ENCODE results near the gene GMDS. TPM values are rescaled to one million over a fixed set of nuclear protein-coding genes. Genes with fewer than 3 reads are reported as not detected.
A peak's percentile ranks its signal among the peaks of the same experiment; 100 is the strongest.

GMDS gene
- total and polyA plus RNA-seq, 2 experiments from 2014 or later: 3.0 to 12.6 TPM

DNA sequence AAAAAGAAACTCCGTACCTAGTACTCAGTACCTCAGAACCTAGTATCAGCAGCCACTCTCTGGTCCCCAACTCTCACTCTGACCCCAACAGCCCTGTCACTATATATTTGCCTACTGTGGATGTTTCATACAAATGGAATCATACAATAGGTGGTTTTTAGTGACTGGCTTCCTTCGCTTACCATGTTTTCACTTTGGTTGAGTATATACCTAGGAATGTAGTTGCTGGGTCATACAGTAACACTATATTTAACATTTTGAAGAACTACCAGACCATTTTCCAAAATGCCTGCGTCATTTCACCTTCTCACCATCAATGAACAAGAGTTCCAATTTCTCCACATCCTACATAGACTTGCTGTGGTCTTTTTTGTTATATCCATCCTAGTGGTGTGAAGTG lies 283.2 kb downstream of the GMDS start:
- H4K20me1 ChIP-seq (ENCODE audit: insufficient read depth): no peaks in the 10 kb centered on the region
- H3F3A ChIP-seq (ENCODE audit: insufficient read depth): no peaks in the 10 kb centered on the region
- H3K4me2 ChIP-seq (ENCODE audit: unreplicated experiment): no peak overlapping the region
- in situ Hi-C loops (cut with MboI): no loop called here
- no peaks in the 10 kb centered on the region for H3K27me3 ChIP-seq (replicated peaks; ENCODE audit: insufficient read depth)
- no peaks in the 10 kb centered on the region for H3K79me2 ChIP-seq (ENCODE audit: insufficient read depth)
- no peaks in the 10 kb centered on the region for H3K36me3 ChIP-seq (ENCODE audit: low read depth)
- WGBS, 2 experiments (ENCODE audit: low coverage in 1 of 2, low lambda C conversion rate in 2 of 2, missing lambda C conversion rate in 2 of 2): 87 to 92% methylated on average over 3 of the region's 3 CpGs
- TF ChIP-seq EZH2phosphoT487 (IDR thresholded peaks at IDR 0.05; ENCODE audit: insufficient read depth, low read depth): no peak
- no peak for TF ChIP-seq EZH2 (IDR thresholded peaks at IDR 0.05; ENCODE audit: insufficient read depth, poor library complexity, severe bottlenecking)
- H3K27ac ChIP-seq: no peak overlapping the region
- H3K9me2 ChIP-seq (ENCODE audit: insufficient read depth): no peaks in the 10 kb centered on the region
- H2AFZ ChIP-seq: no peak overlapping the region
- no peak overlapping the region for H3K9ac ChIP-seq
- H3K9me3 ChIP-seq (ENCODE audit: low read depth): no peaks in the 10 kb centered on the region
- DNase-seq: peak; percentile 3
- H3K4me3 ChIP-seq: no peak overlapping the region
- no peaks in the 10 kb centered on the region for H3K4me1 ChIP-seq (ENCODE audit: insufficient read depth)

DNA sequence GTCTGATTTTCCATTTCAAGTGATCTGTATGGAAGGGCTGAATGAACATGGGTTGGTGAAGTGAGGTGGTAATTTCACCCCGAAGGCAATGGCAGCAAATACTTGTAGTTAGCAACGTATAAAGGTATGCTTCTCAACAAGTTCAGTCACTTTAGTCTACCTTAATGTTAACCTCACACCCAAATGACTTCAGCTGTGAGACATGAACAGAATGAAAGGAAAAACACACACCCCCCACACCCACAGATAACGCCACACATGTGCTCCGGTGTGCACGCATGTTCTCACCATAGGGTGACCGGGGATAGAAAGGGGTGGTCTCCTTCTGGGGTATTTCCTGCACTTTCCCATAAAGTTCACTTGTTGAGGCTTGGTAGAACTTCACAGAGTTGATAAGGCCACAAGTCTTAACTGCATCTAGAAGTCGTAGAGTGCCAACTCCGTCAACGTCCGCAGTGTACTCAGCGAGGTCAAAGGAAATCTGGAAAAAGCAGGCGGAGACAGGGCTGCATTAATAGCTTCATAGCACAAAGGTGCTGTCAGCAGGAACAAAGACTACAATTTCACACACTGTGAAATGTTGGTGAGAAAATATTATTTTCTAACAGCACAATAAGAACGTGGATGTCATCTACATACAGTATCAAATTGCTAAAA lies 284.8 kb downstream of the GMDS start:
- Histone ChIP-seq H2AFZ (no peak overlapping the region), H3K36me3 (ENCODE audit: low read depth) (no peaks in the 10 kb centered on the region), H3K4me2 (ENCODE audit: unreplicated experiment) (no peak overlapping the region), H4K20me1 (ENCODE audit: insufficient read depth) (no peaks in the 10 kb centered on the region), H3K9me3 (ENCODE audit: low read depth) (no peaks in the 10 kb centered on the region), H3F3A (ENCODE audit: insufficient read depth) (no peaks in the 10 kb centered on the region), H3K79me2 (ENCODE audit: insufficient read depth) (no peaks in the 10 kb centered on the region), H3K4me1 (ENCODE audit: insufficient read depth) (no peaks in the 10 kb centered on the region), H3K27me3 (replicated peaks; ENCODE audit: insufficient read depth) (no peaks in the 10 kb centered on the region), H3K27ac (no peak overlapping the region), H3K9me2 (ENCODE audit: insufficient read depth) (no peaks in the 10 kb centered on the region), H3K4me3 (no peak overlapping the region), H3K9ac (no peak overlapping the region)
- in situ Hi-C loops (cut with MboI): no loop called here
- TF ChIP-seq EZH2 (IDR thresholded peaks at IDR 0.05; ENCODE audit: insufficient read depth, poor library complexity, severe bottlenecking) (no peak), EZH2phosphoT487 (IDR thresholded peaks at IDR 0.05; ENCODE audit: insufficient read depth, low read depth) (no peak)
- no peak for DNase-seq
- 86 to 87% methylated on average over 13 of the region's 13 CpGs for WGBS, 2 experiments (ENCODE audit: low coverage in 1 of 2, low lambda C conversion rate in 2 of 2, missing lambda C conversion rate in 2 of 2)

DNA sequence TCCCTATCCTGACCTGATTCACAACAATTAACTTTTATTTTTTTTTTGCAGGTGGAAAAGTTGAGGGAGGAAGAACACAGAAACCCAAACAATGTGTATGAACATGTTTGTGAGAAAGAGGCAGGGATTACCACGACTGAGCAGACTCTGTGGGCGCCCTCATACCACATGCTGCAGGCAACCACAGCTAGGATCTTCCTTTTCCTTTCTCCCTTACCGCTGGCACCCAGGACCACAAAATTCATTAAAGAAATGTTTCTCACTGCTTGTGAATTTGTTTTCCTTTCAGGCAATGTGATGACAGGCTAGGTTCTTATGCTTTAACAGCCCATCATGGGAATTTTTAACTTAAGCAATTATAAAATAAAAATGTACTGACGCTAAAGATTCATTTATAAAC lies 287.1 kb downstream of the GMDS start:
- no peaks in the 10 kb centered on the region for H3K9me3 ChIP-seq (ENCODE audit: low read depth)
- no peak overlapping the region for H3K4me3 ChIP-seq
- no peak for DNase-seq
- 0 out of 2 replicates have a peak, but pooled peaks cover 1% of the 10 kb centered on the region for H3F3A ChIP-seq (ENCODE audit: insufficient read depth)
- no peaks in the 10 kb centered on the region for H3K27me3 ChIP-seq (replicated peaks; ENCODE audit: insufficient read depth)
- H3K4me1 ChIP-seq (ENCODE audit: insufficient read depth): peaks cover under 1% of the 10 kb centered on the region; the same call in 1 of the 2 replicates
- no peaks in the 10 kb centered on the region for H4K20me1 ChIP-seq (ENCODE audit: insufficient read depth)
- H3K9me2 ChIP-seq (ENCODE audit: insufficient read depth): no peaks in the 10 kb centered on the region; the same call in 1 of the 2 replicates
- H3K9ac ChIP-seq: no peak overlapping the region
- no peaks in the 10 kb centered on the region for H3K79me2 ChIP-seq (ENCODE audit: insufficient read depth)
- H3K36me3 ChIP-seq (ENCODE audit: low read depth): no peaks in the 10 kb centered on the region
- WGBS, 2 experiments (ENCODE audit: low coverage in 1 of 2, low lambda C conversion rate in 2 of 2, missing lambda C conversion rate in 2 of 2): 91 to 95% methylated on average over 4 of the region's 4 CpGs
- no peak overlapping the region for H2AFZ ChIP-seq
- in situ Hi-C loops (cut with MboI): no loop called here
- H3K4me2 ChIP-seq (ENCODE audit: unreplicated experiment): no peak overlapping the region
- no peak overlapping the region for H3K27ac ChIP-seq
- no peak for TF ChIP-seq EZH2phosphoT487 (IDR thresholded peaks at IDR 0.05; ENCODE audit: insufficient read depth, low read depth)
- TF ChIP-seq EZH2 (IDR thresholded peaks at IDR 0.05; ENCODE audit: insufficient read depth, poor library complexity, severe bottlenecking): no peak

DNA sequence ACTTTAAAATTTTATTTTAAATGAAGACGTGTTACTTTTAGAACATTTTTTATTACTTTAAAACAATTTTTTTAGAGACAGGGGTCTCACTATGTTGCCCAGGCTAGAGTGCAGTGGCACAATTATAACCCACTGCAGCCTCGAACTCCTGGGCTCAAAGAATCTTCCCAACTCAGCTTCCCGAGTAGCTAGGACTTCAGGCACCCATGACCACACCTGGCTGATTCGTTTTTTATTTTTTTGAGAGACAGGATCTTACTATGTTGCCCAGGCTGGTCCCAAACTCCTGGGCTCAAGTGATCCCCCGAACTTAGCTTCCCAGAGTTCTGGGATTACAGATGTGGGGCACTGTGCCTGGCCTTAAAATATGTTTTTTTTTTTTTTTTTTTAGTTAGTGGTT lies 287.7 kb downstream of the GMDS start:
- no peak overlapping the region for H3K9ac ChIP-seq
- H3K36me3 ChIP-seq (ENCODE audit: low read depth): no peaks in the 10 kb centered on the region
- no peak overlapping the region for H3K4me2 ChIP-seq (ENCODE audit: unreplicated experiment)
- H3K4me1 ChIP-seq (ENCODE audit: insufficient read depth): peaks cover 5% of the 10 kb centered on the region
- H3K27me3 ChIP-seq (replicated peaks; ENCODE audit: insufficient read depth): no peaks in the 10 kb centered on the region
- no peak overlapping the region for H3K27ac ChIP-seq
- DNase-seq: no peak
- H2AFZ ChIP-seq: no peak overlapping the region
- H3F3A ChIP-seq (ENCODE audit: insufficient read depth): 0 out of 2 replicates have a peak, but pooled peaks cover 5% of the 10 kb centered on the region
- no peaks in the 10 kb centered on the region for H3K9me3 ChIP-seq (ENCODE audit: low read depth)
- WGBS, 2 experiments (ENCODE audit: low coverage in 1 of 2, low lambda C conversion rate in 2 of 2, missing lambda C conversion rate in 2 of 2): 65 to 67% methylated on average over 5 of the region's 5 CpGs
- TF ChIP-seq EZH2phosphoT487 (IDR thresholded peaks at IDR 0.05; ENCODE audit: insufficient read depth, low read depth): no peak
- no peak for TF ChIP-seq EZH2 (IDR thresholded peaks at IDR 0.05; ENCODE audit: insufficient read depth, poor library complexity, severe bottlenecking)
- no peak overlapping the region for H3K4me3 ChIP-seq
- H3K9me2 ChIP-seq (ENCODE audit: insufficient read depth): no peaks in the 10 kb centered on the region; the same call in 1 of the 2 replicates
- no peaks in the 10 kb centered on the region for H3K79me2 ChIP-seq (ENCODE audit: insufficient read depth)
- H4K20me1 ChIP-seq (ENCODE audit: insufficient read depth): no peaks in the 10 kb centered on the region
- in situ Hi-C loops (cut with MboI): no loop called here
